Astrocyte of the spinal cord (primary cell): ENCODE results near the gene CLIP3.

Experiments used
- DNase-seq: peaks from one replicate; pipeline ENCODE4 v3.0.0; 2011; ENCODE audit warnings: low read depth, low spot score
- H3K4me3 ChIP-seq: 2 replicates; pipeline ENCODE4 v1.5.1; 2011; ENCODE audit warnings: low read depth, mild to moderate bottlenecking, low read length, moderate library complexity
- in situ Hi-C: cut with HindIII; loops from 2 replicates; pipeline ENCODE4 v1.10.0; 2017; ENCODE audit warnings: low sequenced_read_pairs
- TF ChIP-seq, protein P1 (sequence below): IDR thresholded peaks from 2 replicates; pipeline ENCODE4 v1.5.1; 2012; ENCODE audit warnings: low read depth, mild to moderate bottlenecking, low read length, inconsistent platforms

The CLIP3 gene

DNA sequence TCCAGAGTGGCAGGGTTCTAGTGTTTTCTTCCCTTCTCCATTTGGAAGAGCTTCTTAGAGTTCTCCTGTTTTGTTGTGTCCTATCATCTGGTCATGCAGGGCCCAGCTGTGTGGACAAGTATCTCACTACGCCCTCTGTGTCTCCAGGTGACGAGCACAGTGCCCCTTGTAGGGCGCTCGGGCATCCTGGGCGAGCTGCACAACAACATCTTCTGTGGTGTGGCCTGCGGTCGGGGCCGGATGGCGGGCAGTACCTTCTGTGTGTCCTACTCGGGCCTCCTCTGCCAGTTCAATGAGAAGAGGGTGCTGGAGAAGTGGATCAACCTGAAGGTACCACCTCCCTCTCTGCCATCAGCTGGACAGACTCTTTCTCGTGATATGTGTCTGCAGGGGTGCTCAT, 35.0 kb upstream of the CLIP3 start:
- TF ChIP-seq, protein P1, sequence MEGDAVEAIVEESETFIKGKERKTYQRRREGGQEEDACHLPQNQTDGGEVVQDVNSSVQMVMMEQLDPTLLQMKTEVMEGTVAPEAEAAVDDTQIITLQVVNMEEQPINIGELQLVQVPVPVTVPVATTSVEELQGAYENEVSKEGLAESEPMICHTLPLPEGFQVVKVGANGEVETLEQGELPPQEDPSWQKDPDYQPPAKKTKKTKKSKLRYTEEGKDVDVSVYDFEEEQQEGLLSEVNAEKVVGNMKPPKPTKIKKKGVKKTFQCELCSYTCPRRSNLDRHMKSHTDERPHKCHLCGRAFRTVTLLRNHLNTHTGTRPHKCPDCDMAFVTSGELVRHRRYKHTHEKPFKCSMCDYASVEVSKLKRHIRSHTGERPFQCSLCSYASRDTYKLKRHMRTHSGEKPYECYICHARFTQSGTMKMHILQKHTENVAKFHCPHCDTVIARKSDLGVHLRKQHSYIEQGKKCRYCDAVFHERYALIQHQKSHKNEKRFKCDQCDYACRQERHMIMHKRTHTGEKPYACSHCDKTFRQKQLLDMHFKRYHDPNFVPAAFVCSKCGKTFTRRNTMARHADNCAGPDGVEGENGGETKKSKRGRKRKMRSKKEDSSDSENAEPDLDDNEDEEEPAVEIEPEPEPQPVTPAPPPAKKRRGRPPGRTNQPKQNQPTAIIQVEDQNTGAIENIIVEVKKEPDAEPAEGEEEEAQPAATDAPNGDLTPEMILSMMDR = no peak
- H3K4me3 ChIP-seq = no peak overlapping the region
- DNase-seq = no peak
- in situ Hi-C loops = no loop called here

DNA sequence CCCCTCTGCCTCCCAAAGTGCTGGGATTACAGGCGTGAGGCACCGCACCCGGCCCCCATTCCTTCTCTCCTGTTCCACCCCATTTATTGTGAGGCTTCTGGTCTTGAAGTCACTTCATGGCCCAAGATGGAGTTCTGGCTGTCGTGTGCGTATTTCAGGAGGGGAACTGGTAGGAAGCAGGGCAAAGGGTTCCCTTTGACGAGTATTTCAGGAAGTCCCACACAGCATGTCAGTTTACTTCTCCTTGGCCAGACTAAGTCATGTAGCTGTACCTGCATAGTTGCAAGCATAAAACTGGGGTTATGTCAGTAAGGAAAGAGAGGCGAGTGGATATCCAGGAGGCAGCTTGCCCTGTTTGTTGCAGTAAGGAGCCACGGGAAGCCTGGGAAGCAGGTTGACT, 32.2 kb upstream of the CLIP3 start:
- no peak overlapping the region for H3K4me3 ChIP-seq
- TF ChIP-seq, protein P1 = no peak
- DNase-seq = no peak
- in situ Hi-C loops = no loop called here

DNA sequence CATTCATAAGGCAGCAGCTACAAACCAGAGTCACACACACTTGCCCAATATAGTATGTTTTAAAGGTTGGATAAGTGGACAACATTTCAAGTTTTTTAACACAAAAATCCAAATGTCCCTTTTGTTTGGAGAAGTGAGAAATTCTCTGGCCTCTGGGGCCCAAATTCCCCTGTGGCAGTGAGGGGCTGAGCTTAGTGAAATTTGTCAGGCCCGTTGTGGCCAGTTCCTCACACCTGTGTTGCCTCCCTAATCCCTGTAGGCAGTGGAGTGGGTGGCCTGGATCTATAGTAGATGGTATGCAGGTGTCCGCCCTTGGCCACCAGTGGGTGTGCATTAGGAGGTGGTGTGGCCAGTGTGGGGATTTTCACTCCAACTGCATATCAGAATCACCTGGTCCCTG, 28.7 kb upstream of the CLIP3 start:
- no peak for DNase-seq
- in situ Hi-C loops = no loop called here
- no peak overlapping the region for H3K4me3 ChIP-seq
- TF ChIP-seq, protein P1 = no peak

DNA sequence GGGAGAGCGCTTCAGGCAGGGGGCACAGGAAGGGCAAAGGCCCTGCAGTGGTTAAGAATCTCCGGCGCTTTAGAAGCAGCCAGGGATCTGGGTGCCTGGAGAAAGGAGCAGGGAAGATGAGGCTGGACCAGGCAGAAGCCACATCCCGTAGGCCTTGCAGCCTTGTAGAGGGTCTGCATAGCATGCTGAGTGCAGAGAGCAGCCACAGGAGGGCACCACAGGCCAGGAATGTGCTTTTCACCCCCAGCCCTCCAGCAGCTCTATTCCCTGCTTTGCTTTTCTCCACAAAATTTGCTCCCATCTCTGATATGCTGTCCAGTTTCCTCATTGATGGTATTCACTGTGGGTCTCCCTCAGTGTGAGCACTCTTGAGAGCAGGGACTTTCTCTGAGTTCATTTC, 27.8 kb upstream of the CLIP3 start:
- TF ChIP-seq, protein P1 = peak; percentile 80
- DNase-seq = peak; percentile 64
- H3K4me3 ChIP-seq = no peak overlapping the region
- in situ Hi-C loops = no loop called here

DNA sequence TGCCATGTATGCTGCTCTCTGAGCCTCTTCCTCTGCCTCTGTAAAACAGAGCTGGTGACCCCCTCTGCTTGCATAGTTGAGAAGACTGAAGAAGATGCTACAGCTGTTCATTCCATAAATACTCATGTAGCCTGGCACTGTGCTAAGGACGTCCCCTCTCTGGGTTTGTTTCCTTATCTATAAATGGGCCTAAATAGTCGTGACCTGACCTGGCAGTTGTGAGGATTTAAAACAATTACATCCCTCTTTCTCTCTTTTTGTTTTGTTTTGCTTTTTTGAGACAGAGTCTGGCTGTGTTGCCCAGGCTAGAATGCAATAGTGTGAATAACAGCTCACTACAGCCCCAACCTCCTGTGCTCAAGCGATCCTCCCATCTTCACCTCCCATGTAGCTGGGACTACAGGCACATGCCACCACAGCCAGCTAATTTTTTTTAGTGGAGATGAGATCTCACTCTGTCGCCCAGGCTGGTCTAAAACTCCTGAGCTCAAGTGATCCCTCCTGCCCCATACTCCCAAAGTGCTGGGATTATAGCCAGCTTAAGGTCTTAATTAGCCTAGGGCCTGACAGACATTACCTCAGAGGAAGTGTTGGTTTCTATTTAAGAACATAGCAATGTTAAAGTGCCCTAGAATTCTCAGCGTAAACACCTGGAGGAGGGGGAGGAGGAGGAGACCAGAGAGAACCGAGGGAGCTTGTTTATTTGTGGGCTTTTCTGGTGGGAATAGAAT, 26.7 kb upstream of the CLIP3 start:
- in situ Hi-C loops = no loop called here
- DNase-seq = no peak
- TF ChIP-seq, protein P1 = no peak
- no peak overlapping the region for H3K4me3 ChIP-seq

DNA sequence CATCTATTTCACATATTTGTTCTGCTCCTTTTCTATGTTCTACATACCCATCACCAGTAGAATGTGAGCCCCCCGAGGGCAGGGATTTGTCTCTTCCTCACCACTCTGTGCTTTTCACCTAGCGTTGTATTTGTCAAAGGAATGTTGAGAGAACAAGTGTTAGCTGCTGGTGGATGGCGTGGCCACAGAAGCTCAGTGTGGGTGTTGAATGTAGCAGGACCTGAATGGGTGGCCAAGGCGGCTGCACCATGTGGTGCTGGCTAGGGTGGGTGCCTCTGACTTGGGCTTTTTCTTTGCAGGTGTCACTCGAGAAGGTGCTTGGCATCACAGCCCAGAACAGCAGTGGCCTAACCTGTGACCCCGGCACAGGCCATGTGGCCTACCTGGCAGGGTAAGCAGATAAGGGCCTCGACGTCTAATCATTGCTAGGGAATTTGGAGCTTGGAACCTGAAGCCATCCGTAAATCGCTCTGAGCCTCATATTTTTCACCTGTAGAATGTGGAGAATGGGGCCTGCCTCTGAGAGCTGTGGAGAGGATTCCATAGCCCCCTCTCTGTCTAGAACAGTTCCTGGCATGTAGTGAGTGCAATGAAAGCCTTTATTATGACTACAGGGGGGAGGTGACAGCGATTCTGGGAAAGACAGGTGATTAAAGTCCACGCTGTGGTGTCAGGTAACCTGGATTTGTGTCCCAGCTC, 26.0 kb upstream of the CLIP3 start:
- TF ChIP-seq, protein P1 = no peak
- in situ Hi-C loops = no loop called here
- no peak for DNase-seq
- no peak overlapping the region for H3K4me3 ChIP-seq
